H1 (cell line): ENCODE data around the gene ARID5B. TPM values are rescaled to one million over a fixed set of nuclear protein-coding genes. Genes with fewer than 3 reads are reported as not detected.

Source experiments
- CTCF ChIA-PET: fragments of 300-600 bp; sonication (Branson Sonifier 250); formaldehyde crosslinking; loops from one replicate; lab custom pipeline; 2021; ENCODE audit not compliant: partially characterized antibody; lab: Charles Lee
- POLR2A ChIA-PET: fragments of 300-600 bp; sonication (Branson Sonifier 250); formaldehyde crosslinking; loops from one replicate; lab custom pipeline; 2021; ENCODE audit warnings: inconsistent platforms; ENCODE audit not compliant: partially characterized antibody; lab: Charles Lee
- DNase-seq, 2 experiments: peaks; one replicate each; pipeline versions ENCODE4 v3.0.0 to v3.0.0-alpha.2; 2010 to 2022; ENCODE audit warnings: low spot score in 2 of 2, low read depth in 1 of 2, mixed read lengths in 1 of 2
- FAIRE-seq: peaks from 2 replicates; lab custom pipeline; 2011; peaks lifted over from hg19 to GRCh38; lab: Jason Lieb, UNC
- H2AFZ ChIP-seq: 2 replicates; pipeline ENCODE4 v1.8.1; 2012; ENCODE audit warnings: low read length, inconsistent platforms
- H2AK5ac ChIP-seq: 2 replicates; pipeline ENCODE4 v1.6.1; 2013; ENCODE audit warnings: low read depth, low read length
- H2BK120ac ChIP-seq: replicated peaks from 2 replicates; pipeline ENCODE3; 2013; ENCODE audit warnings: low read depth, low read length, inconsistent platforms
- H2BK12ac ChIP-seq: 2 replicates; pipeline ENCODE4 v1.6.1; 2013; ENCODE audit warnings: low read depth, low read length
- H2BK15ac ChIP-seq: 2 replicates; pipeline ENCODE4 v1.6.1; 2013; ENCODE audit warnings: low read length
- H2BK20ac ChIP-seq: 2 replicates; pipeline ENCODE4 v1.6.1; 2013; ENCODE audit warnings: low read length
- H2BK5ac ChIP-seq: 2 replicates; pipeline ENCODE4 v1.6.1; 2013; ENCODE audit warnings: low read depth, low read length
- H3K14ac ChIP-seq: 2 replicates; pipeline ENCODE4 v1.6.1; 2013; ENCODE audit warnings: inconsistent platforms; ENCODE audit not compliant: insufficient read length
- H3K18ac ChIP-seq: 2 replicates; pipeline ENCODE4 v1.6.1; 2013; ENCODE audit warnings: low read length; ENCODE audit errors: extremely low read depth
- H3K23ac ChIP-seq: 2 replicates; pipeline ENCODE4 v1.6.1; 2013; ENCODE audit warnings: inconsistent platforms; ENCODE audit not compliant: insufficient read length
- H3K23me2 ChIP-seq: 2 replicates; pipeline ENCODE4 v1.6.1; 2013; ENCODE audit warnings: low read depth, low read length
- H3K27ac ChIP-seq: 2 replicates; pipeline ENCODE4 v1.6.1; 2011; ENCODE audit warnings: low read depth, low read length, inconsistent platforms
- H3K27me3 ChIP-seq, 4 experiments: replicated peaks in 1 of 4; 1 replicate in 1 of 4; 2 replicates in 3 of 4; pipeline versions ENCODE4 v1.6.1 to v1.8.1; 2011 to 2013; ENCODE audit warnings: low read length in 3 of 4, mild to moderate bottlenecking in 3 of 4, inconsistent platforms in 2 of 4, mixed read lengths in 2 of 4, moderate library complexity in 1 of 4; ENCODE audit not compliant: control insufficient read depth in 3 of 4, insufficient read depth in 3 of 4; ENCODE audit errors: extremely low read depth in 1 of 4
- H3K36me3 ChIP-seq, 4 experiments: 2 replicates each; pipeline versions ENCODE4 v1.6.1 to v1.8.1; 2011 to 2013; ENCODE audit warnings: mild to moderate bottlenecking in 4 of 4, low read length in 3 of 4, moderate library complexity in 2 of 4, control low read depth in 1 of 4, inconsistent platforms in 1 of 4; ENCODE audit not compliant: insufficient read depth in 4 of 4, control insufficient read depth in 2 of 4
- H3K4ac ChIP-seq: replicated peaks from 2 replicates; pipeline ENCODE3; 2013; ENCODE audit warnings: low read length, low read depth, mixed read lengths, inconsistent platforms; ENCODE audit not compliant: insufficient read length
- H3K4me1 ChIP-seq, 4 experiments: replicated peaks in 1 of 4; 1 replicate in 1 of 4; 2 replicates in 3 of 4; pipeline versions ENCODE4 v1.6.1 to v1.8.1; 2011 to 2013; ENCODE audit warnings: low read length in 3 of 4, inconsistent platforms in 2 of 4, mixed read lengths in 1 of 4; ENCODE audit not compliant: insufficient read depth in 4 of 4, control insufficient read depth in 3 of 4
- H3K4me2 ChIP-seq, 2 experiments: 2 replicates each; pipeline versions ENCODE4 v1.6.1 to v1.8.1; 2011 to 2013; ENCODE audit warnings: low read depth in 2 of 2, low read length in 2 of 2, control low read depth in 1 of 2, inconsistent platforms in 1 of 2, mild to moderate bottlenecking in 1 of 2; ENCODE audit not compliant: insufficient read depth in 1 of 2
- H3K4me3 ChIP-seq, 4 experiments: fragments of 200-600, 300-600 bp in 1 of 4; sonication (generic), shearing (Covaris generic), sonication (Bioruptor Twin) in 1 of 4; 2 replicates each; pipeline versions ENCODE4 v1.5.1 to v1.8.1; 2011 to 2016; ENCODE audit warnings: low read length in 4 of 4, low read depth in 3 of 4, control low read depth in 2 of 4, inconsistent platforms in 2 of 4, mild to moderate bottlenecking in 2 of 4, mixed read lengths in 1 of 4, moderate library complexity in 1 of 4; ENCODE audit not compliant: insufficient read depth in 2 of 4; ENCODE audit errors: extremely low read depth in 1 of 4
- H3K56ac ChIP-seq: replicated peaks from 2 replicates; pipeline ENCODE3; 2013; ENCODE audit warnings: low read depth, mild to moderate bottlenecking, mixed read lengths, low read length, inconsistent platforms; ENCODE audit not compliant: insufficient read length
- H3K79me1 ChIP-seq: 2 replicates; pipeline ENCODE4 v1.6.1; 2013; ENCODE audit warnings: low read depth, low read length, control low read depth
- H3K79me2 ChIP-seq, 2 experiments: 2 replicates each; pipeline versions ENCODE4 v1.6.1 to v1.8.1; 2012 to 2013; ENCODE audit warnings: low read length in 2 of 2, mild to moderate bottlenecking in 2 of 2, inconsistent platforms in 1 of 2; ENCODE audit not compliant: insufficient read depth in 2 of 2, control insufficient read depth in 1 of 2
- H3K9ac ChIP-seq, 4 experiments: replicated peaks in 1 of 4; 1 replicate in 1 of 4; 2 replicates in 3 of 4; pipeline versions ENCODE4 v1.6.1 to v1.8.1; 2011 to 2013; ENCODE audit warnings: low read depth in 3 of 4, low read length in 3 of 4, control low read depth in 2 of 4, mild to moderate bottlenecking in 2 of 4, moderate library complexity in 2 of 4, inconsistent platforms in 1 of 4; ENCODE audit errors: extremely low read depth in 1 of 4
- H3K9me3 ChIP-seq, 2 experiments: 2 replicates each; pipeline versions ENCODE4 v1.6.1 to v1.8.1; 2012 to 2013; ENCODE audit warnings: mild to moderate bottlenecking in 2 of 2, moderate library complexity in 2 of 2, control low read depth in 1 of 2, inconsistent platforms in 1 of 2, low read depth in 1 of 2, low read length in 1 of 2, mixed read lengths in 1 of 2; ENCODE audit not compliant: insufficient read depth in 2 of 2
- H4K20me1 ChIP-seq, 2 experiments: replicated peaks in 1 of 2; 2 replicates each; pipeline versions ENCODE3 to v1.8.1; 2011 to 2013; ENCODE audit warnings: inconsistent platforms in 2 of 2, low read length in 2 of 2, mild to moderate bottlenecking in 1 of 2; ENCODE audit not compliant: insufficient read depth in 2 of 2, control insufficient read depth in 1 of 2
- H4K5ac ChIP-seq: 2 replicates; pipeline ENCODE4 v1.6.1; 2013; ENCODE audit warnings: low read length, low read depth, mixed read lengths, inconsistent platforms; ENCODE audit not compliant: insufficient read length
- H4K8ac ChIP-seq: 2 replicates; pipeline ENCODE4 v1.8.0; 2013; ENCODE audit warnings: mild to moderate bottlenecking, moderate library complexity, low read length, inconsistent platforms; ENCODE audit not compliant: insufficient read depth; ENCODE audit errors: extremely low read depth
- H4K91ac ChIP-seq: replicated peaks from 2 replicates; pipeline ENCODE3; 2013; ENCODE audit warnings: low read length, mixed read lengths, inconsistent platforms; ENCODE audit not compliant: insufficient read length
- ASH2L ChIP-seq: fragments of 200-600, 300-600 bp; sonication (generic); IDR thresholded peaks from one replicate; pipeline ENCODE4 v1.7.1; 2017; ENCODE audit warnings: low read length
- CBX8 ChIP-seq: fragments of 300-800, 300-1000 bp; sonication (generic); IDR thresholded peaks from 2 replicates; pipeline ENCODE4 v1.7.1; 2016; ENCODE audit warnings: low read depth, low read length, borderline replicate concordance
- CTBP2 ChIP-seq: IDR thresholded peaks from 2 replicates; pipeline ENCODE4 v1.7.0; 2011; ENCODE audit warnings: borderline replicate concordance, mild to moderate bottlenecking, moderate library complexity, mixed read lengths, low read length; ENCODE audit not compliant: insufficient read depth, insufficient read length
- FOSL1 ChIP-seq: IDR thresholded peaks from 2 replicates; pipeline ENCODE4 v1.6.1; 2011; ENCODE audit warnings: mild to moderate bottlenecking, low read depth, low read length, moderate library complexity; ENCODE audit not compliant: insufficient read depth
- HDAC6 ChIP-seq: IDR thresholded peaks from one replicate; pipeline ENCODE4 v1.7.1; 2012; ENCODE audit warnings: low read depth, mild to moderate bottlenecking, inconsistent platforms, low read length, moderate library complexity
- JUN ChIP-seq: IDR thresholded peaks from 2 replicates; pipeline ENCODE4 v1.6.1; 2011; ENCODE audit warnings: low read depth, mild to moderate bottlenecking, improper control_type of control experiment, low read length
- JUND ChIP-seq: IDR thresholded peaks from 2 replicates; pipeline ENCODE4 v1.6.1; 2011; ENCODE audit warnings: mild to moderate bottlenecking, improper control_type of control experiment, low read length
- KDM5A ChIP-seq: fragments of 200-600 bp; IDR thresholded peaks from 2 replicates; pipeline ENCODE4 v1.7.1; 2012; ENCODE audit warnings: mild to moderate bottlenecking, low read length, inconsistent platforms, mixed read lengths
- RAD21 ChIP-seq, 2 experiments: IDR thresholded peaks in 1 of 2; conservative IDR thresholded peaks in 1 of 2; 2 replicates each; pipeline ENCODE4 v1.6.1; 2011; ENCODE audit warnings: low read depth in 2 of 2, low read length in 2 of 2, improper control_type of control experiment in 1 of 2, inconsistent platforms in 1 of 2, mild to moderate bottlenecking in 1 of 2, moderate library complexity in 1 of 2
- RBBP5 ChIP-seq: IDR thresholded peaks from 2 replicates; pipeline ENCODE4 v1.7.1; 2012; ENCODE audit warnings: low read depth, mild to moderate bottlenecking, inconsistent platforms, low read length, moderate library complexity, borderline replicate concordance
- SIN3A ChIP-seq, 2 experiments: IDR thresholded peaks in 1 of 2; conservative IDR thresholded peaks in 1 of 2; 2 replicates each; pipeline ENCODE4 v1.6.1; 2011 to 2012; ENCODE audit warnings: low read length in 2 of 2, improper control_type of control experiment in 1 of 2, low read depth in 1 of 2, mild to moderate bottlenecking in 1 of 2
- SP1 ChIP-seq: IDR thresholded peaks from 2 replicates; pipeline ENCODE4 v1.6.1; 2011; ENCODE audit warnings: low read depth, low read length
- SP2 ChIP-seq: IDR thresholded peaks from 2 replicates; pipeline ENCODE4 v1.6.1; 2012; ENCODE audit warnings: mild to moderate bottlenecking, low read length, inconsistent platforms
- SRF ChIP-seq: IDR thresholded peaks from 2 replicates; pipeline ENCODE4 v1.6.1; 2011; ENCODE audit warnings: mild to moderate bottlenecking, low read depth, low read length, moderate library complexity
- SUZ12 ChIP-seq: fragments of 200-600 bp; sonication (generic); IDR thresholded peaks from 2 replicates; pipeline ENCODE4 v1.6.1; 2012; ENCODE audit warnings: mild to moderate bottlenecking, inconsistent platforms, low read length, moderate library complexity, mixed read lengths
- TBP ChIP-seq: IDR thresholded peaks from 2 replicates; pipeline ENCODE4 v1.6.1; 2011; ENCODE audit warnings: low read depth, low read length, improper control_type of control experiment
- TEAD4 ChIP-seq: IDR thresholded peaks from 2 replicates; pipeline ENCODE4 v1.6.1; 2012; ENCODE audit warnings: low read depth, low read length, inconsistent platforms, mixed read lengths
- polyA plus RNA-seq, 7 experiments: library from polyadenylated mRNA; depleted of rRNA in 3 of 7; stranded (reverse) in 5 of 7; unstranded in 2 of 7; fragments of >200 nt in 5 of 7; fragments of 200-250 nt in 2 of 7; gene quantifications; 1 replicate in 5 of 7; 2 replicates in 1 of 7; 4 replicates in 1 of 7; pipeline versions ENCODE4 v1.2.1 to v1.2.3, GENCODE V29; 2011 to 2013; ENCODE audit warnings: missing spikeins in 2 of 7, mixed read lengths in 2 of 7
- total RNA-seq: library from RNA; stranded (reverse); fragmentation: NEBNext Ultra II Directional; extraction: Animal tissue kit (Norgen Biotek cat#: 25700); gene quantifications from 2 replicates; pipeline ENCODE4 v1.2.1, GENCODE V29; 2021

Gene ARID5B
- total and polyA plus RNA-seq, 2 of the 8 experiments (the other 6 are each of a cell fraction or from before 2014, with no cell fraction given) = 0.21 to 1.1 TPM

GRCh38 chr10:61958805-61959204 lies 57.3 kb downstream of the ARID5B start:
- H4K91ac ChIP-seq = no peak overlapping the region
- no peaks in the 10 kb centered on the region for H3K4me1 ChIP-seq
- H3K56ac ChIP-seq = no peak overlapping the region
- no peak for FAIRE-seq
- no peak overlapping the region for H4K8ac ChIP-seq
- no peak overlapping the region for H2BK20ac ChIP-seq
- no peak overlapping the region for H3K27ac ChIP-seq
- no peak overlapping the region for H3K4me3 ChIP-seq
- no peak overlapping the region for H3K9ac ChIP-seq
- H2AFZ ChIP-seq = no peak overlapping the region
- no peak overlapping the region for H3K14ac ChIP-seq
- POLR2A ChIA-PET = no interaction called here
- no peak overlapping the region for H2BK15ac ChIP-seq
- H3K79me2 ChIP-seq = no peaks in the 10 kb centered on the region
- H3K27me3 ChIP-seq = no peaks in the 10 kb centered on the region
- H2BK120ac ChIP-seq = no peak overlapping the region
- H3K23me2 ChIP-seq = no peaks in the 10 kb centered on the region
- CTCF ChIA-PET = no interaction called here
- no peak overlapping the region for H2AK5ac ChIP-seq
- no peaks in the 10 kb centered on the region for H4K20me1 ChIP-seq
- no peak overlapping the region for H3K23ac ChIP-seq
- H4K5ac ChIP-seq = no peak overlapping the region
- DNase-seq = no peak
- H3K9me3 ChIP-seq = no peaks in the 10 kb centered on the region
- no peak overlapping the region for H3K4ac ChIP-seq
- no peak overlapping the region for H3K18ac ChIP-seq
- H2BK5ac ChIP-seq = no peak overlapping the region
- H3K4me2 ChIP-seq = no peak overlapping the region
- H3K79me1 ChIP-seq = no peaks in the 10 kb centered on the region
- H2BK12ac ChIP-seq = no peak overlapping the region
- H3K36me3 ChIP-seq = no peaks in the 10 kb centered on the region
- TF ChIP-seq ASH2L (no peak), HDAC6 (no peak), TBP (no peak), SRF (no peak), JUND (no peak), TEAD4 (no peak), SP2 (no peak), KDM5A (no peak), RBBP5 (no peak), FOSL1 (no peak), JUN (no peak), SUZ12 (no peak), SP1 (no peak), CTBP2 (no peak), CBX8 (no peak), SIN3A (conservative IDR thresholded peaks at IDR 0.05 in 1 of 2, IDR thresholded peaks at IDR 0.05 in 1 of 2; ENCODE audit: low read depth in 1 of 2, low read length in 2 of 2) (no peak), RAD21 (IDR thresholded peaks at IDR 0.05 in 1 of 2, conservative IDR thresholded peaks at IDR 0.05 in 1 of 2; ENCODE audit: low read depth in 2 of 2, low read length in 2 of 2) (no peak)
